ENCODE results near the gene OR6M1. TPM values are rescaled to one million over a fixed set of nuclear protein-coding genes. Genes with fewer than 3 reads are reported as not detected.

The OR6M1 gene
- total RNA-seq, 1 experiment from 2014 or later = not detected

DNA sequence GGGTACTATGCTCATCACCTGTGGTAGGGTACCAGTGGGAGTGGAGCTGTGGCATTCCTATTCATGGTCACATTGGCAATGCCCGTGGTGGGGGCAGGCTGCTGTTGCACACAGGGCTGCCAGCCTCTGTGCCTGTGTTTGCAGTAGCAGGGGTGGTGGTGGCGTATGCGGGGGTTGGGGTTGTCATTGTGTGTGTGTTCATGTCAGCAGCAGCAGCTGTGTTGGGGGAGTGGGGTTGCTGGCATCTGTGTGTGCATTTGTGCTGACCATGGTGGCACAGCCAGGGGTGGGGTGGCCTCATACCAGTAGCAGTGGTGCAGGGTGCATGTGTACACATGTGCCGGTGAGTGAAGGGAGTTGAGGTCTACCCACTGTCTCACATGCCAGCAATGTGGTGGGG, 45.0 kb upstream of the OR6M1 start:
- POLR2A ChIA-PET (ENCODE audit: unreplicated experiment) = no interaction called here
- no TSS peak for BruUV-seq (replicated peaks)
- Histone ChIP-seq H3K79me2 (ENCODE audit: low read depth) (no peaks in the 10 kb centered on the region), H4K20me1 (ENCODE audit: insufficient read depth) (no peaks in the 10 kb centered on the region; the same call in 1 of the 2 replicates), H3K36me3 (ENCODE audit: low read depth) (no peaks in the 10 kb centered on the region), H3K9me2 (ENCODE audit: insufficient read depth) (no peaks in the 10 kb centered on the region), H3K4me1 (replicated peaks; ENCODE audit: insufficient read depth) (no peaks in the 10 kb centered on the region), H3K9me3 (ENCODE audit: insufficient read depth, low read depth) (no peaks in the 10 kb centered on the region), H3K4me2 (no peak overlapping the region), H2AFZ (no peak overlapping the region), H3F3A (ENCODE audit: insufficient read depth, low read depth) (no peaks in the 10 kb centered on the region), H3K27ac (no peak overlapping the region), H3K4me3 (no peak overlapping the region), H3K27me3 (ENCODE audit: insufficient read depth, low read depth) (no peaks in the 10 kb centered on the region)
- CTCF ChIA-PET = no interaction called here
- intact Hi-C loops (cut with micrococcal nuclease; ENCODE audit: unreplicated experiment) = no loop called here
- TF ChIP-seq, protein P1, sequence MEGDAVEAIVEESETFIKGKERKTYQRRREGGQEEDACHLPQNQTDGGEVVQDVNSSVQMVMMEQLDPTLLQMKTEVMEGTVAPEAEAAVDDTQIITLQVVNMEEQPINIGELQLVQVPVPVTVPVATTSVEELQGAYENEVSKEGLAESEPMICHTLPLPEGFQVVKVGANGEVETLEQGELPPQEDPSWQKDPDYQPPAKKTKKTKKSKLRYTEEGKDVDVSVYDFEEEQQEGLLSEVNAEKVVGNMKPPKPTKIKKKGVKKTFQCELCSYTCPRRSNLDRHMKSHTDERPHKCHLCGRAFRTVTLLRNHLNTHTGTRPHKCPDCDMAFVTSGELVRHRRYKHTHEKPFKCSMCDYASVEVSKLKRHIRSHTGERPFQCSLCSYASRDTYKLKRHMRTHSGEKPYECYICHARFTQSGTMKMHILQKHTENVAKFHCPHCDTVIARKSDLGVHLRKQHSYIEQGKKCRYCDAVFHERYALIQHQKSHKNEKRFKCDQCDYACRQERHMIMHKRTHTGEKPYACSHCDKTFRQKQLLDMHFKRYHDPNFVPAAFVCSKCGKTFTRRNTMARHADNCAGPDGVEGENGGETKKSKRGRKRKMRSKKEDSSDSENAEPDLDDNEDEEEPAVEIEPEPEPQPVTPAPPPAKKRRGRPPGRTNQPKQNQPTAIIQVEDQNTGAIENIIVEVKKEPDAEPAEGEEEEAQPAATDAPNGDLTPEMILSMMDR (conservative IDR thresholded peaks at IDR 0.05) = no peak
- no peak for TF ChIP-seq EZH2 (IDR thresholded peaks at IDR 0.05; ENCODE audit: low read depth)
- no peak for DNase-seq

DNA sequence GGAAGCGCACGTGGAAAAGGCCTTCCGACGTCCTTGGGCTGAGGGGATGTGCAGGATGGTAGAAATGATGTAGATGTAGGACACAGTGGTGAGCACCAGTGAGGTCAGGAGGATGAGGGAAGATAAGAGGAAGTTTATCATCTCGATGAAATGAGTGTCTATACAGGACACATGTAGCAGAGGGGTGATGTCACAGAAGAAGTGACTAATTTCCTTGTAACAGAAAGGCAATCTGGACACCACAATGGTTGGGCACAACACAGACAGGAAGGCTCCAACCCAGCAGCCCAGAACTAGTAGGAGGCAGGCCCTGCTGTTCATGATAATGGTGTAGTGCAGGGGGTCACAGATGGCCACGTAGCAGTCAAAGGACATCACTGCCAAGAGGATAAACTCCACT, 35.0 kb upstream of the OR6M1 start:
- DNase-seq = no peak
- Histone ChIP-seq H3K4me1 (replicated peaks; ENCODE audit: insufficient read depth) (no peaks in the 10 kb centered on the region), H3K27me3 (ENCODE audit: insufficient read depth, low read depth) (peaks cover 14% of the 10 kb centered on the region), H3K9me3 (ENCODE audit: insufficient read depth, low read depth) (no peaks in the 10 kb centered on the region), H3K36me3 (ENCODE audit: low read depth) (no peaks in the 10 kb centered on the region), H2AFZ (no peak overlapping the region), H3K4me3 (no peak overlapping the region), H3K4me2 (no peak overlapping the region), H3K27ac (no peak overlapping the region), H3K9me2 (ENCODE audit: insufficient read depth) (no peaks in the 10 kb centered on the region), H3F3A (ENCODE audit: insufficient read depth, low read depth) (no peaks in the 10 kb centered on the region), H3K79me2 (ENCODE audit: low read depth) (no peaks in the 10 kb centered on the region), H4K20me1 (ENCODE audit: insufficient read depth) (no peaks in the 10 kb centered on the region)
- TF ChIP-seq, protein P1 (conservative IDR thresholded peaks at IDR 0.05) = no peak
- no peak for TF ChIP-seq EZH2 (IDR thresholded peaks at IDR 0.05; ENCODE audit: low read depth)
- intact Hi-C loops (cut with micrococcal nuclease; ENCODE audit: unreplicated experiment) = no loop called here
- CTCF ChIA-PET = no interaction called here
- POLR2A ChIA-PET (ENCODE audit: unreplicated experiment) = no interaction called here
- BruUV-seq (replicated peaks) = no TSS peak

DNA sequence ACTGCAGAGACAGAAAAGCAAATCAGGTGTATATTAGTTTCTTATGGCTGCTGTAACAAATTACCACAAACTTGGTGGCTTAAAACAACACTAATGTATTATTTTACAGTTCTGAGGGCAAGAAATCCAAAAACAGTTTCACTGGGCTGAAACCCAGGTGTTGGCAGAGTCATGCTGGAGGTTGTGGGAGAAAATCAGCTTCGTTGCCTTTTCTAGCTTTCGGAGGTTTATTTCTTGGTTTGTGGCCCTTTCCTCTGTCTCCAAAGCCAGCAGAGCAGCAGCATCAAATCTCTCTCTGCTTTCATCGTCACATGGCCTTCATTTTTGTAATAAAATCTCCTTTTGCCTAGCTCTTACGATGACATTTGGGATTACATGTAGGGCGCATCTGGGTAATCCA, 33.0 kb upstream of the OR6M1 start:
- Histone ChIP-seq H3K36me3 (ENCODE audit: low read depth) (no peaks in the 10 kb centered on the region), H3F3A (ENCODE audit: insufficient read depth, low read depth) (no peaks in the 10 kb centered on the region), H3K4me3 (no peak overlapping the region), H3K9me3 (ENCODE audit: insufficient read depth, low read depth) (no peaks in the 10 kb centered on the region), H2AFZ (no peak overlapping the region), H3K27me3 (ENCODE audit: insufficient read depth, low read depth) (peaks cover 14% of the 10 kb centered on the region), H3K4me1 (replicated peaks; ENCODE audit: insufficient read depth) (no peaks in the 10 kb centered on the region), H3K4me2 (no peak overlapping the region), H3K79me2 (ENCODE audit: low read depth) (no peaks in the 10 kb centered on the region), H3K27ac (no peak overlapping the region), H3K9me2 (ENCODE audit: insufficient read depth) (no peaks in the 10 kb centered on the region), H4K20me1 (ENCODE audit: insufficient read depth) (no peaks in the 10 kb centered on the region)
- CTCF ChIA-PET = no interaction called here
- BruUV-seq (replicated peaks) = no TSS peak
- DNase-seq = no peak
- no peak for TF ChIP-seq EZH2 (IDR thresholded peaks at IDR 0.05; ENCODE audit: low read depth)
- TF ChIP-seq, protein P1 (conservative IDR thresholded peaks at IDR 0.05) = no peak
- POLR2A ChIA-PET (ENCODE audit: unreplicated experiment) = no interaction called here
- intact Hi-C loops (cut with micrococcal nuclease; ENCODE audit: unreplicated experiment) = no loop called here
